Lower leg skin (tissue), 4 donors: ENCODE data around the gene DLG2. TPM values are rescaled to one million over a fixed set of nuclear protein-coding genes. Genes with fewer than 3 reads are reported as not detected.

Experiments used
- DNase-seq, 2 donors: peaks; one replicate each; pipeline ENCODE4 v3.0.0-alpha.2; 2019; ENCODE audit warnings: low spot score in 2 of 2
- H3K4me3 ChIP-seq: fragments of 200-600 bp; sonication (generic); 2 replicates; pipeline ENCODE4 v1.5.1; 2017; ENCODE audit warnings: mild to moderate bottlenecking, low read depth; ENCODE audit not compliant: poor library complexity, severe bottlenecking
- POLR2A ChIP-seq, 2 donors: fragments of 450-650 bp; IDR thresholded peaks; one replicate each; pipeline ENCODE4 v1.6.1; 2016 to 2017; ENCODE audit warnings: antibody characterized with exemption in 2 of 2, mild to moderate bottlenecking in 1 of 2, moderate library complexity in 1 of 2
- WGBS, 2 donors: methylation state at CpG; one replicate each; pipeline ENCODE4 v1.1.5; 2018; 5-methylcytosine and 5-hydroxymethylcytosine counted together
- intact Hi-C: fragments of 100-400 bp; cut with DNase I; formaldehyde crosslinking; loops from one replicate; pipeline ENCODE4 v1.15.0; 2023; ENCODE audit warnings: low total_unique reads
- total RNA-seq, 4 donors: library from RNA; depleted of rRNA; stranded (reverse); fragments of >200 nt; gene quantifications; one replicate each; pipeline ENCODE4 v1.1.0, GENCODE V29; 2016
- TF ChIP-seq, protein P1 (sequence below), 3 donors: fragments of 450-650 bp; IDR thresholded peaks; one replicate each; pipeline ENCODE4 v1.5.1; 2016; ENCODE audit warnings: antibody characterized with exemption in 3 of 3, mild to moderate bottlenecking in 3 of 3, moderate library complexity in 2 of 3

Gene DLG2
- total RNA-seq, 4 donors from 2014 or later, result 37.6 to 68.3 (median 46.0) TPM

- no peak for DNase-seq
- intact Hi-C loops, result no loop called here
- 64 to 69% methylated on average over 3 of the region's 3 CpGs for WGBS, 2 donors
- H3K4me3 ChIP-seq, result no peak overlapping the region
- TF ChIP-seq, protein P1, sequence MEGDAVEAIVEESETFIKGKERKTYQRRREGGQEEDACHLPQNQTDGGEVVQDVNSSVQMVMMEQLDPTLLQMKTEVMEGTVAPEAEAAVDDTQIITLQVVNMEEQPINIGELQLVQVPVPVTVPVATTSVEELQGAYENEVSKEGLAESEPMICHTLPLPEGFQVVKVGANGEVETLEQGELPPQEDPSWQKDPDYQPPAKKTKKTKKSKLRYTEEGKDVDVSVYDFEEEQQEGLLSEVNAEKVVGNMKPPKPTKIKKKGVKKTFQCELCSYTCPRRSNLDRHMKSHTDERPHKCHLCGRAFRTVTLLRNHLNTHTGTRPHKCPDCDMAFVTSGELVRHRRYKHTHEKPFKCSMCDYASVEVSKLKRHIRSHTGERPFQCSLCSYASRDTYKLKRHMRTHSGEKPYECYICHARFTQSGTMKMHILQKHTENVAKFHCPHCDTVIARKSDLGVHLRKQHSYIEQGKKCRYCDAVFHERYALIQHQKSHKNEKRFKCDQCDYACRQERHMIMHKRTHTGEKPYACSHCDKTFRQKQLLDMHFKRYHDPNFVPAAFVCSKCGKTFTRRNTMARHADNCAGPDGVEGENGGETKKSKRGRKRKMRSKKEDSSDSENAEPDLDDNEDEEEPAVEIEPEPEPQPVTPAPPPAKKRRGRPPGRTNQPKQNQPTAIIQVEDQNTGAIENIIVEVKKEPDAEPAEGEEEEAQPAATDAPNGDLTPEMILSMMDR (IDR thresholded peaks at IDR 0.05), result no peak
- TF ChIP-seq POLR2A (IDR thresholded peaks at IDR 0.05), result no peak
Measured at GRCh38 chr11:84455691-84456090, 1171.5 kb downstream of the DLG2 start.

GRCh38 chr11:84452211-84452610 is 1174.9 kb downstream of the DLG2 start:
- TF ChIP-seq, protein P1 (IDR thresholded peaks at IDR 0.05), result no peak
- TF ChIP-seq POLR2A (IDR thresholded peaks at IDR 0.05), result no peak
- intact Hi-C loops, result no loop called here
- no peak overlapping the region for H3K4me3 ChIP-seq
- DNase-seq, result no peak

DNA sequence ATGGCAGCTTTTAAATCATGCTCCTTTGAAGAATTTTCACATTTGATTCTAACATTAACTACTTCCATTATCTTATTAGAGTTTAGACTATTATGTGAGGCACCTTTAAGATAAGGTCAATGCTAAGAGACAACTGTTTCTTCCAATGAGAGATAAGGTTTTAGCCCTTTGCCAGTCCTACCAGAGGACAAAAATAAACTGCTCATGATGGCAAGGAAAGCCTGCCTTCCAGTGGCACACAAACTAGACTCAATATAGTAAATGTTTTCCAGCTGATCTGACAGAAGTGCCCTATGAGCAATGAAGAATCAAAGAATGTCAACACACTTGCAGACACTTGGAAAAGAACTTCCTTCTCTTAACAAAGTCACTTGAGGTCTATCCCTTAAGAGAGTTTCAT is 1188.6 kb downstream of the DLG2 start:
- intact Hi-C loops, result no loop called here
- DNase-seq, result no peak
- no peak overlapping the region for H3K4me3 ChIP-seq
- TF ChIP-seq POLR2A (IDR thresholded peaks at IDR 0.05), result no peak
- TF ChIP-seq, protein P1 (IDR thresholded peaks at IDR 0.05), result no peak

DNA sequence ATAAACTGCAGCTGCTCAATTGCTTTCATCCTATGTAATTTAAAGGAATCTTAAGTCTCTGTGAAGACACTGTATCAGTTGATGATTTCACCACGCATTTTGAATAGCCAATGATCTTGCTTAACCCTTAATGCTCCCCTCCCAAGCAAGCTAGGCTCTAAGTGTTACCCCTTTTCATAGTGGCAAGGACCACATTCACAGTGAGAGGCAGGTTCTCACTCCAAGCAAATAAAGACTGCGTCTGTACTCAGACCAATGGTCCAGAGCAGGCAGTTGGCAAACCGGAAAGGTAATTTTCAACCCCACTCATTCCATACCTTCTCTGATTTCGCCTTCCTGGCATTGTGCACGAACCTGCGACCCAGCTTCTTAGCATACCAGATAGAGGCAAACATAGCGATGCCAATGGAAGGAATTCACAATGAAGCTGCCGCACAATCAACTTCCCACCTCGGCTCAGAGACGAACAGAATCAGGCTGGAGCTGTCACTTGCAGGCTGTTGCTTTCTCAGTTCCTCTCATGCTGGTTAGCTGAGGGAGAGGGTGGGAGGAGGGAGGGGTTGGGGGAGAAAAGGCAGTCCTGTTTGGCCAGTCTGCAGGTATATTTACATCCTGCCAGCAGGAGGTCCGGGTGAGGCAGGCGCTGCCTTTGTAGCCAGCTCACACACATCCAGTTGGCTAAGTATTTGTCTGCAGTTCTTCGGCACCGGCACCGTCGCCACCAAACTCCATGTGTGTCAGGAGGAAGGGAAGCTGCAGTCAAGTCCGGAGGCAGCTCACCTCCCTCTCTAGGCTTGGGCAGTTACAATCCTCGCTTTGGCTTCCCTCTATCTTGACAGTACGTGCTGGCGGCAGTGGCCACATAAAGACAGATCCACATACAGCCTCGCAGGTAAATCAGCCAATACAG is 1189.8 kb downstream of the DLG2 start:
- 3 to 7% methylated on average over 19 to 21 of the region's 21 CpGs for WGBS, 2 donors
- intact Hi-C loops, result no loop called here
- H3K4me3 ChIP-seq, result no peak overlapping the region
- TF ChIP-seq, protein P1 (IDR thresholded peaks at IDR 0.05), result no peak
- TF ChIP-seq POLR2A (IDR thresholded peaks at IDR 0.05), result no peak
- DNase-seq, result no peak

DNA sequence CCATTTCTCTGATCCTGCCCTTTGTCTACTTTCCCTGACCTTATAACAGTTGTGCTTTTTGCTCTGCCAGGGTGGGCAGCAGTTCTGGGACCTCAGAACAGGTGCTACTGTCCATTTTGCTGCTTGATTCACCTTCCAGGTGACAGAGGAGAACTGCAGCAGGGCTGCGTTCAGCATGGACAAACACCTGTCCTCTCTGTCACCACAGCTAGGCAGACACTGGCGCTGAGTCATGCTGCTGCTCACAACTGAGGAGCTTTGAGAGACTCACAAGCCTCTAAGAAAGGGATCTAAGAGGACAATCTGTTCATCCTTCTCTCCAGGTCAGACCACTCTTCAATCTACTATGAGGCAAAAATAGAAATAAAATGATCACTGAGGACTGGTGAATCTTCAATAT is 1196.5 kb downstream of the DLG2 start:
- TF ChIP-seq, protein P1 (IDR thresholded peaks at IDR 0.05), result no peak
- no peak for TF ChIP-seq POLR2A (IDR thresholded peaks at IDR 0.05)
- intact Hi-C loops, result no loop called here
- WGBS, 2 donors, result 79 to 81% methylated on average over 2 of the region's 2 CpGs
- no peak for DNase-seq
- H3K4me3 ChIP-seq, result no peak overlapping the region

DNA sequence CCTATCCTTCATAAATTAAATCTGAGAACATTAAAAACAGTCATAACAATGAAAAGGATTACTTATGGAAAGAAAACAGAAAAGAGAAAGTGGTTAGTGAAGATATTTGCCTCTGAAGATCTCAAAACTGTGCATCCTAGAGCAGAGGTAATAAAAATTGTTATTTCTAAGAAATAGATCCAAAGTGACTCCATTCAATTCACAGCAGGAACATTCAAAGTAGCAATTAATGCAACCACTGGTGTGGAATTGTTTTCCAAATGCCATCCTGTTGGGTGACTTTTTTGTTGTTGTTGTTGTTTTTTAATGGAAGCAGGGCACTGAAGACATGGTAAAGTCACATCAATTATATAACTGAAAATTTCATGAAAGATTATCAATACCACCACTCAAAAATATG is 1201.5 kb downstream of the DLG2 start:
- DNase-seq, result no peak
- intact Hi-C loops, result no loop called here
- TF ChIP-seq, protein P1 (IDR thresholded peaks at IDR 0.05), result no peak
- TF ChIP-seq POLR2A (IDR thresholded peaks at IDR 0.05), result no peak
- H3K4me3 ChIP-seq, result no peak overlapping the region
